Measurements from ENCODE around the gene VPS11. TPM values are rescaled to one million over a fixed set of nuclear protein-coding genes. Genes with fewer than 3 reads are reported as not detected.
"Not testable (repeated sequence)": the region's sequence is repeated elsewhere in the genome, so short reads cannot be mapped to it uniquely, and the experiment has no call there.

Gene VPS11
- total RNA-seq, 1 donor = 24.6 TPM

- TF ChIP-seq, protein P1, sequence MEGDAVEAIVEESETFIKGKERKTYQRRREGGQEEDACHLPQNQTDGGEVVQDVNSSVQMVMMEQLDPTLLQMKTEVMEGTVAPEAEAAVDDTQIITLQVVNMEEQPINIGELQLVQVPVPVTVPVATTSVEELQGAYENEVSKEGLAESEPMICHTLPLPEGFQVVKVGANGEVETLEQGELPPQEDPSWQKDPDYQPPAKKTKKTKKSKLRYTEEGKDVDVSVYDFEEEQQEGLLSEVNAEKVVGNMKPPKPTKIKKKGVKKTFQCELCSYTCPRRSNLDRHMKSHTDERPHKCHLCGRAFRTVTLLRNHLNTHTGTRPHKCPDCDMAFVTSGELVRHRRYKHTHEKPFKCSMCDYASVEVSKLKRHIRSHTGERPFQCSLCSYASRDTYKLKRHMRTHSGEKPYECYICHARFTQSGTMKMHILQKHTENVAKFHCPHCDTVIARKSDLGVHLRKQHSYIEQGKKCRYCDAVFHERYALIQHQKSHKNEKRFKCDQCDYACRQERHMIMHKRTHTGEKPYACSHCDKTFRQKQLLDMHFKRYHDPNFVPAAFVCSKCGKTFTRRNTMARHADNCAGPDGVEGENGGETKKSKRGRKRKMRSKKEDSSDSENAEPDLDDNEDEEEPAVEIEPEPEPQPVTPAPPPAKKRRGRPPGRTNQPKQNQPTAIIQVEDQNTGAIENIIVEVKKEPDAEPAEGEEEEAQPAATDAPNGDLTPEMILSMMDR (IDR thresholded peaks at IDR 0.05; ENCODE audit: insufficient read depth, low read depth, low read length) = no peak
- no peak for DNase-seq (ENCODE audit: low read depth)
- peak overlapping the region; percentile 84 for H3K4me3 ChIP-seq (ENCODE audit: low read depth, low read length)
Observed at GRCh38 chr11:119056421-119056999, 11.1 kb upstream of the VPS11 start.

- TF ChIP-seq, protein P1 (IDR thresholded peaks at IDR 0.05; ENCODE audit: insufficient read depth, low read depth, low read length) = peak; percentile 29
- H3K4me3 ChIP-seq (ENCODE audit: low read depth, low read length) = peak within 1 kb of the TSS; percentile 84
- DNase-seq (ENCODE audit: low read depth) = peak; percentile 97
Observed at GRCh38 chr11:119057000-119057769, 10.4 kb upstream of the VPS11 start, which contains the start of gene HYOU1. TSS of gene HYOU1 (minus strand) at chr11:119057205. CDS start at chr11:119056160, 1,045 bp downstream.

DNA sequence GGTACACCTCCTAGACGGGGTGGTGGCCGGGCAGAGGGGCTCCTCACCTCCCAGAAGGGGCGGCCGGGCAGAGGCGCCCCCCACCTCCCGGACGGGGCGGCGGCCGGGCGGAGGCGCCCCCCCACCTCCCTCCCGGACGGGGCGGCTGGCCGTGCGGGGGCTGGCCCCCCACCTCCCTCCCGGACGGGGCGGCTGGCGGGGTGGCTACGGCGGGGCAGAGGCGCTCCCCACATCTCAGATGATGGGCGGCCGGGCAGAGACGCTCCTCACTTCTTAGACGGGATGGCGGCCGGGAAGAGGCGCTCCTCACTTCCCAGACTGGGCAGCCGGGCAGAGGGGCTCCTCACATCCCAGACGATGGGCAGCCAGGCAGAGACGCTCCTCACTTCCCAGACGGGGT is 8.5 kb upstream of the VPS11 start:
- DNase-seq (ENCODE audit: low read depth); H3K4me3 ChIP-seq (ENCODE audit: low read depth, low read length): not testable (repeated sequence)

GRCh38 chr11:119061256-119061655 is 6.4 kb upstream of the VPS11 start:
- TF ChIP-seq, protein P1 (IDR thresholded peaks at IDR 0.05; ENCODE audit: insufficient read depth, low read depth, low read length) = no peak
- no peak for DNase-seq (ENCODE audit: low read depth)
- no peak overlapping the region for H3K4me3 ChIP-seq (ENCODE audit: low read depth, low read length)

GRCh38 chr11:119062779-119063178 is 4.8 kb upstream of the VPS11 start:
- TF ChIP-seq, protein P1 (IDR thresholded peaks at IDR 0.05; ENCODE audit: insufficient read depth, low read depth, low read length) = no peak
- no peak overlapping the region for H3K4me3 ChIP-seq (ENCODE audit: low read depth, low read length)
- DNase-seq (ENCODE audit: low read depth) = peak; percentile 77

DNA sequence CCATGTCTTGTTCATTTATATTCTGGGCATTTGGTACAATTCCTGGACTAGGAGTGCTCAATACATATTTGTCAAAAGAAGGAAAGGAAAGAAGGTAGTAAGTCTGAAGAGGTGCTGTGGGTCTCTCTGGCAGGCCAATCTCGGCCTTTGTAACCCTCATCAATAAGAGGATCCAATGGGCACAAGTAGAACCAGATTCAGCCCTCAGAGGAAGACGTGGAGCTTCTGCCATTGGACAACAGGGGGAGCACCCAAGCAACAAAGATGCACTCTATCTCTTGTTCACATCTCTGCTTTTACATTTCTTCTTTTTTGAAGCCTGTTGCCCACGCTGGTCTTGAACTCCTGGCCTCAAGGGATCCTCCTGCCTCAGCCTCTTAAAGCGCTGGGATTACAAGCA is 2.2 kb upstream of the VPS11 start:
- TF ChIP-seq, protein P1 (IDR thresholded peaks at IDR 0.05; ENCODE audit: insufficient read depth, low read depth, low read length) = peak; percentile 60
- no peak overlapping the region for H3K4me3 ChIP-seq (ENCODE audit: low read depth, low read length)
- peak; percentile 47 for DNase-seq (ENCODE audit: low read depth)

GRCh38 chr11:119077839-119078238 is 10.2 kb downstream of the VPS11 start:
- H3K4me3 ChIP-seq (ENCODE audit: low read depth, low read length) = no peak overlapping the region
- TF ChIP-seq, protein P1 (IDR thresholded peaks at IDR 0.05; ENCODE audit: insufficient read depth, low read depth, low read length) = no peak
- no peak for DNase-seq (ENCODE audit: low read depth)
